K562 (cell line): ENCODE results near the gene EHMT2. TPM values are rescaled to one million over a fixed set of nuclear protein-coding genes. Genes with fewer than 3 reads are reported as not detected.
A peak's percentile ranks its signal among the peaks of the same experiment; 100 is the strongest.

Experiments used
- ATAC-seq: fragments of 200-7000 bp; cut with Tn5 transposase; 3 replicates; pipeline ENCODE4 v1.9.1; 2020; ENCODE audit warnings: moderate library complexity
- BruUV-seq: library from RNA; stranded (reverse); fragments of 400-500 nt; replicated peaks from 2 replicates; lab custom pipeline; 2021; lab: Mats Ljungman, UMichigan
- CTCF ChIA-PET: fragments of 300-600 bp; formaldehyde crosslinking; extraction: SDS; loops from one replicate; lab custom pipeline; 2021; ENCODE audit warnings: low intra/inter-chr PET ratio; lab: Yijun Ruan, JAX
- POLR2A ChIA-PET: fragments of 300-600, 350-650 bp; sonication (Branson Sonifier 250); formaldehyde crosslinking; extraction: SDS; loops from one replicate; lab custom pipeline; 2021; ENCODE audit warnings: antibody characterized with exemption, inconsistent platforms; lab: Yijun Ruan, JAX
- DNase-seq, 4 experiments: peaks; one replicate each; pipeline versions ENCODE4 v3.0.0 to v3.0.0-alpha.2; 2011 to 2018; ENCODE audit warnings: low spot score in 3 of 4, mixed read lengths in 3 of 4; ENCODE audit errors: extremely low read depth in 1 of 4
- FAIRE-seq: peaks from 2 replicates; lab custom pipeline; 2011; peaks lifted over from hg19 to GRCh38; lab: Jason Lieb, UNC
- H2AFZ ChIP-seq: 2 replicates; pipeline ENCODE4 v1.6.0; 2011; ENCODE audit warnings: low read depth, low read length, control low read depth, inconsistent platforms
- H3K27ac ChIP-seq: fragments of 200-600 bp; 3 replicates; pipeline ENCODE4 v1.8.0; 2011; ENCODE audit warnings: low read depth, mild to moderate bottlenecking, control low read depth, inconsistent platforms, low read length, moderate library complexity, mixed read lengths; ENCODE audit errors: extremely low read depth
- H3K27me3 ChIP-seq, 2 experiments: fragments of 300-600 bp in 1 of 2; 2 replicates in 1 of 2; 3 replicates in 1 of 2; pipeline versions ENCODE4 v1.6.0 to v1.8.0; 2011; ENCODE audit warnings: inconsistent platforms in 2 of 2, low read length in 2 of 2, mild to moderate bottlenecking in 1 of 2, mixed read lengths in 1 of 2, moderate library complexity in 1 of 2; ENCODE audit not compliant: control insufficient read depth in 2 of 2, insufficient read depth in 2 of 2
- H3K36me3 ChIP-seq: fragments of 300-600 bp; 3 replicates; pipeline ENCODE4 v1.8.0; 2011; ENCODE audit warnings: mild to moderate bottlenecking, low read length, inconsistent platforms; ENCODE audit not compliant: control insufficient read depth, insufficient read depth
- H3K4me1 ChIP-seq, 2 experiments: fragments of 200-600 bp in 1 of 2; replicated peaks in 1 of 2; 2 replicates in 1 of 2; 3 replicates in 1 of 2; pipeline versions ENCODE4 v1.5.1 to v1.8.0; 2011; ENCODE audit warnings: inconsistent platforms in 2 of 2, low read length in 2 of 2, mild to moderate bottlenecking in 1 of 2, mixed read lengths in 1 of 2, moderate library complexity in 1 of 2; ENCODE audit not compliant: control insufficient read depth in 2 of 2, insufficient read depth in 2 of 2
- H3K4me2 ChIP-seq: 2 replicates; pipeline ENCODE4 v1.6.1; 2011; ENCODE audit warnings: low read length, control low read depth, inconsistent platforms, mixed read lengths; ENCODE audit not compliant: insufficient read depth
- H3K4me3 ChIP-seq: fragments of 200-600 bp; sonication (generic), shearing (Covaris generic); 2 replicates; pipeline ENCODE4 v1.5.1; 2016; ENCODE audit warnings: control low read depth, inconsistent platforms
- H3K79me2 ChIP-seq: fragments of 200-600 bp; 3 replicates; pipeline ENCODE4 v1.8.0; 2011; ENCODE audit warnings: low read length, inconsistent platforms; ENCODE audit not compliant: control insufficient read depth, insufficient read depth
- H3K9ac ChIP-seq, 2 experiments: 2 replicates each; pipeline versions ENCODE4 v1.6.0 to v1.6.1; 2011; ENCODE audit warnings: low read depth in 2 of 2, low read length in 2 of 2, control low read depth in 1 of 2, inconsistent platforms in 1 of 2, mild to moderate bottlenecking in 1 of 2, mixed read lengths in 1 of 2; ENCODE audit not compliant: insufficient read depth in 1 of 2
- H3K9me1 ChIP-seq: one replicate; pipeline ENCODE4 v1.6.0; 2011; ENCODE audit warnings: inconsistent platforms, mild to moderate bottlenecking, low read length, moderate library complexity; ENCODE audit not compliant: control insufficient read depth, insufficient read depth
- H3K9me3 ChIP-seq: replicated peaks from 2 replicates; pipeline ENCODE4 v1.5.1; 2011; ENCODE audit warnings: low read depth, low read length, inconsistent platforms; ENCODE audit not compliant: control insufficient read depth, insufficient read depth
- H4K20me1 ChIP-seq: replicated peaks from 2 replicates; pipeline ENCODE4 v1.6.1; 2011; ENCODE audit warnings: low read length, inconsistent platforms, mixed read lengths; ENCODE audit not compliant: control insufficient read depth, insufficient read depth
- BHLHE40 ChIP-seq: IDR thresholded peaks from 2 replicates; pipeline ENCODE4 v1.6.1; 2011; ENCODE audit warnings: low read length, improper control_type of control experiment
- ETS1 ChIP-seq: conservative IDR thresholded peaks from 2 replicates; pipeline ENCODE4 v1.6.1; 2011; ENCODE audit warnings: low read depth, mild to moderate bottlenecking, low read length; ENCODE audit not compliant: control insufficient read depth
- FOXK1 ChIP-seq: sonication (generic); formaldehyde crosslinking; IDR thresholded peaks from 2 replicates; pipeline ENCODE4 v1.8.0; 2022; ENCODE audit warnings: missing genetic modification reagents, mild to moderate bottlenecking, borderline replicate concordance
- GABPA ChIP-seq: fragments of 200-800 bp; sonication (Bioruptor generic); conservative IDR thresholded peaks from 2 replicates; pipeline ENCODE4 v1.6.1; 2016; ENCODE audit warnings: low read depth, missing genetic modification characterization, missing compliant biosample characterization
- GTF2E2 ChIP-seq: fragments of 200-800 bp; sonication (Bioruptor generic); IDR thresholded peaks from 2 replicates; pipeline ENCODE4 v1.6.1; 2016; ENCODE audit warnings: missing genetic modification characterization, missing compliant biosample characterization
- NONO ChIP-seq, 2 experiments: fragments of 200-400 bp in 1 of 2; fragments of 450-650 bp in 1 of 2; formaldehyde crosslinking in 1 of 2; IDR thresholded peaks; 2 replicates each; pipeline ENCODE4 v1.6.1; 2017; ENCODE audit warnings: low read depth in 2 of 2, mild to moderate bottlenecking in 2 of 2, moderate library complexity in 2 of 2, low read length in 1 of 2
- NR1H2 ChIP-seq: sonication (generic); formaldehyde crosslinking; IDR thresholded peaks from 2 replicates; pipeline ENCODE4 v1.4.0; 2020; ENCODE audit warnings: mild to moderate bottlenecking, missing genetic modification reagents
- PCBP1 ChIP-seq: fragments of 200-400 bp; formaldehyde crosslinking; IDR thresholded peaks from 2 replicates; pipeline ENCODE4 v1.6.1; 2018; ENCODE audit warnings: mild to moderate bottlenecking, low read depth, low read length; ENCODE audit not compliant: poor library complexity, severe bottlenecking
- PHF8 ChIP-seq: fragments of 200-600 bp; sonication (generic); IDR thresholded peaks from 2 replicates; pipeline ENCODE4 v1.6.1; 2012; ENCODE audit warnings: mixed run types, mild to moderate bottlenecking, inconsistent platforms, low read length, moderate library complexity, borderline replicate concordance
- PRDM10 ChIP-seq: fragments of 450-650 bp; IDR thresholded peaks from 2 replicates; pipeline ENCODE4 v1.6.1; 2018; ENCODE audit not compliant: partially characterized antibody
- WHSC1 ChIP-seq: IDR thresholded peaks from one replicate; pipeline ENCODE4 v1.6.1; 2012; ENCODE audit warnings: low read length, control low read depth, inconsistent platforms
- ZBTB1 ChIP-seq: sonication (generic); formaldehyde crosslinking; IDR thresholded peaks from 2 replicates; pipeline ENCODE4 v1.8.1; 2023; ENCODE audit warnings: missing genetic modification reagents, low read depth, mild to moderate bottlenecking, borderline replicate concordance
- ZBTB7A ChIP-seq: IDR thresholded peaks from 2 replicates; pipeline ENCODE4 v1.6.1; 2011; ENCODE audit warnings: low read depth, mild to moderate bottlenecking, low read length, moderate library complexity, borderline replicate concordance; ENCODE audit not compliant: control insufficient read depth
- ZNF444 ChIP-seq: fragments of 250-450 bp; sonication (Bioruptor Pico); IDR thresholded peaks from 2 replicates; pipeline ENCODE4 v1.4.0; 2020; ENCODE audit warnings: mild to moderate bottlenecking, moderate library complexity
- ZNF766 ChIP-seq: fragments of 200-800 bp; sonication (Bioruptor generic); conservative IDR thresholded peaks from 2 replicates; pipeline ENCODE4 v1.6.1; 2016; ENCODE audit warnings: missing genetic modification characterization, missing compliant biosample characterization
- WGBS: fragments of 100-300 bp; shearing (Covaris generic); methylation state at CpG from one replicate; pipeline ENCODE4 v1.1.6; 2016; ENCODE audit warnings: low coverage, mixed read lengths; ENCODE audit not compliant: insufficient coverage; ENCODE audit errors: missing lambda C conversion rate; 5-methylcytosine and 5-hydroxymethylcytosine counted together
- in situ Hi-C: fragments of 300-500 bp; cut with MboI; formaldehyde crosslinking; loops from 4 replicates; pipeline ENCODE4 v1.15.0; 2018; ENCODE audit warnings: inconsistent platforms, mixed read lengths
- intact Hi-C: fragments of 100-400 bp; cut with micrococcal nuclease; formaldehyde crosslinking; loops from 2 replicates; pipeline ENCODE4 v1.14.2; 2022
- polyA plus RNA-seq, 8 experiments: library from polyadenylated mRNA; depleted of rRNA in 4 of 8; stranded (reverse) in 5 of 8; unstranded in 3 of 8; fragments of >200 nt; fragmentation: Nextera tagmentation in 2 of 8; fragmentation: Illumina TruSeq in 1 of 8; extraction: Ambion mirVana in 2 of 8; extraction: Trizol in 1 of 8; gene quantifications; 2 replicates each; pipeline versions ENCODE4 v1.2.1 to v1.2.3, GENCODE V29; 2011 to 2014; ENCODE audit warnings: inconsistent platforms in 1 of 8, missing spikeins in 1 of 8
- total RNA-seq, 7 experiments: library from RNA; depleted of rRNA in 6 of 7; stranded (reverse); fragments of >200 nt in 6 of 7; fragmentation: Illumina TruSeq in 2 of 7; extraction: Trizol in 2 of 7; gene quantifications; 2 replicates each; pipeline versions ENCODE4 v1.2.1 to v1.2.3, GENCODE V29; 2011 to 2021; ENCODE audit warnings: low replicate concordance in 1 of 7

The EHMT2 gene
- total and polyA plus RNA-seq, 9 of the 15 experiments (the other 6 are each of a cell fraction or from before 2014, with no cell fraction given), result 2.1 to 63.8 (median 38.5) TPM

- Histone ChIP-seq H3K9ac (peak overlapping the region; percentile 65 to 99), H3K9me3 (no peaks in the 10 kb centered on the region), H3K4me3 (peak overlapping the region; percentile 68), H3K79me2 (peaks cover 49% of the 10 kb centered on the region), H2AFZ (peak overlapping the region; percentile 73), H3K27me3 (no peaks in the 10 kb centered on the region), H3K4me2 (peak overlapping the region; percentile 97), H3K4me1 (peaks cover 25 to 37% of the 10 kb centered on the region in 2 experiments; a peak in 4 of 5 replicates), H3K27ac (peak overlapping the region; percentile 60), H3K9me1 (no peaks in the 10 kb centered on the region), H4K20me1 (peaks cover 3% of the 10 kb centered on the region; the same call in 1 of the 2 replicates), H3K36me3 (peaks cover 51% of the 10 kb centered on the region)
- ChIA-PET POLR2A (interaction anchor here (0.6 to 2.4 kb wide), 12 partner anchors 10 to 236 kb away, joined by 3 to 10 read pairs (median 4); partner anchors contain the start of genes CSNK2B, GPANK1 and HSPA1B), CTCF (no interaction called here)
- DNase-seq (peak in 3 of 4 experiments; percentile 59 to 81 (median 78)), FAIRE-seq (no peak), ATAC-seq (no peak)
- BruUV-seq, result no TSS peak
- WGBS, result 5% methylated on average over 10 of the region's 62 CpGs
- in situ Hi-C loops (no loop called here), intact Hi-C loops (no loop called here)
- TF ChIP-seq GABPA (tag) (0 out of 2 replicates have a peak, but pooled peaks have one; percentile 15), PRDM10 (peak; percentile 43), BHLHE40 (peak; percentile 29; the same call in 1 of the 2 replicates), PCBP1 (peak; percentile 86), ZNF766 (peak; percentile 87), ETS1 (peak; percentile 36; the same call in 1 of the 2 replicates), ZNF444 (CRISPR knock-in tag) (peak; percentile 38; the same call in 1 of the 2 replicates), FOXK1 (CRISPR knock-in tag) (no peak), NR1H2 (CRISPR knock-in tag) (no peak), PHF8 (peak; percentile 56; the same call in 1 of the 2 replicates), NONO (IDR thresholded peaks at IDR 0.05; ENCODE audit: low read depth in 2 of 2, low read length in 1 of 2) (peak; percentile 31 to 65; a peak in 1 of 4 replicates), WHSC1 (no peak), ZBTB1 (peak; percentile 35; the same call in 1 of the 2 replicates), GTF2E2 (tag) (peak; percentile 90; the same call in 1 of the 2 replicates), ZBTB7A (peak; percentile 83; the same call in 1 of the 2 replicates)
These were observed 464 bp downstream of the EHMT2 start for GRCh38 chr6:31896856-31897611.
